Astrocyte (in vitro differentiated cells and primary cell): Measurements from ENCODE around the gene DRD2. TPM values are rescaled to one million over a fixed set of nuclear protein-coding genes. Genes with fewer than 3 reads are reported as not detected.

Experiments used
- DNase-seq: peaks from one replicate; pipeline ENCODE4 v3.0.0-alpha.2; 2010; ENCODE audit warnings: low read depth
- FAIRE-seq: peaks from 2 replicates; lab custom pipeline; 2011; peaks lifted over from hg19 to GRCh38; lab: Jason Lieb, UNC
- H2AFZ ChIP-seq: 2 replicates; pipeline ENCODE4 v1.6.0; 2012; ENCODE audit warnings: low read depth, low read length, inconsistent platforms
- H3K27ac ChIP-seq: 2 replicates; pipeline ENCODE4 v1.5.1; 2011; ENCODE audit warnings: low read depth, low read length, inconsistent platforms
- H3K27me3 ChIP-seq: 2 replicates; pipeline ENCODE4 v1.6.0; 2011; ENCODE audit warnings: low read length, inconsistent platforms; ENCODE audit not compliant: insufficient read depth
- H3K36me3 ChIP-seq: 2 replicates; pipeline ENCODE4 v1.5.1; 2011; ENCODE audit warnings: low read length, inconsistent platforms; ENCODE audit not compliant: insufficient read depth
- H3K4me1 ChIP-seq: 2 replicates; pipeline ENCODE4 v1.5.1; 2011; ENCODE audit warnings: low read length, inconsistent platforms; ENCODE audit not compliant: insufficient read depth
- H3K4me2 ChIP-seq: 2 replicates; pipeline ENCODE4 v1.6.0; 2012; ENCODE audit warnings: low read length, inconsistent platforms
- H3K4me3 ChIP-seq: 2 replicates; pipeline ENCODE4 v1.5.1; 2011; ENCODE audit warnings: low read depth, mild to moderate bottlenecking, low read length, inconsistent platforms; ENCODE audit not compliant: insufficient read depth
- H3K79me2 ChIP-seq: 2 replicates; pipeline ENCODE4 v1.6.0; 2012; ENCODE audit warnings: mild to moderate bottlenecking, low read length, inconsistent platforms; ENCODE audit not compliant: insufficient read depth
- H3K9ac ChIP-seq: 2 replicates; pipeline ENCODE4 v1.6.0; 2012; ENCODE audit warnings: mild to moderate bottlenecking, low read length, inconsistent platforms
- H3K9me3 ChIP-seq: 2 replicates; pipeline ENCODE4 v1.5.1; 2012; ENCODE audit warnings: low read depth, mild to moderate bottlenecking, low read length, inconsistent platforms; ENCODE audit not compliant: insufficient read depth
- H4K20me1 ChIP-seq: 2 replicates; pipeline ENCODE4 v1.6.0; 2012; ENCODE audit warnings: low read length, inconsistent platforms; ENCODE audit not compliant: insufficient read depth
- H3K27ac Mint-ChIP-seq: one replicate; pipeline ENCODE4 v1.8.0; 2021; ENCODE audit warnings: mild to moderate bottlenecking, mixed read lengths; ENCODE audit not compliant: unreplicated experiment
- H3K27me3 Mint-ChIP-seq: one replicate; pipeline ENCODE4 v1.8.0; 2021; ENCODE audit warnings: low read depth, mixed read lengths; ENCODE audit not compliant: unreplicated experiment
- H3K36me3 Mint-ChIP-seq: one replicate; pipeline ENCODE4 v1.8.0; 2021; ENCODE audit warnings: low read depth, mixed read lengths; ENCODE audit not compliant: unreplicated experiment
- H3K4me1 Mint-ChIP-seq: one replicate; pipeline ENCODE4 v1.8.0; 2021; ENCODE audit warnings: low read depth, mixed read lengths; ENCODE audit not compliant: unreplicated experiment
- H3K4me3 Mint-ChIP-seq: one replicate; pipeline ENCODE4 v1.8.0; 2021; ENCODE audit warnings: mild to moderate bottlenecking, moderate library complexity, mixed read lengths; ENCODE audit not compliant: unreplicated experiment
- H3K9me3 Mint-ChIP-seq: one replicate; pipeline ENCODE4 v1.8.0; 2021; ENCODE audit warnings: mild to moderate bottlenecking, mixed read lengths; ENCODE audit not compliant: unreplicated experiment
- CTCF ChIP-seq: IDR thresholded peaks from 2 replicates; pipeline ENCODE4 v1.5.1; 2011; ENCODE audit warnings: low read depth, mild to moderate bottlenecking, inconsistent platforms, low read length, moderate library complexity; ENCODE audit not compliant: insufficient read depth
- EZH2 ChIP-seq: IDR thresholded peaks from 2 replicates; pipeline ENCODE4 v1.6.1; 2012; ENCODE audit warnings: mild to moderate bottlenecking, low read length, inconsistent platforms; ENCODE audit not compliant: insufficient read depth
- total RNA-seq: library from RNA; stranded (reverse); gene quantifications from 2 replicates; pipeline ENCODE4 v1.2.1, GENCODE V29; 2021

DRD2 gene
- total RNA-seq, 1 donor from 2014 or later = not detected

- H3K27ac ChIP-seq = peak overlapping the region; percentile 74
- peaks cover 2% of the 10 kb centered on the region for H3K9me3 Mint-ChIP-seq
- peaks cover 21% of the 10 kb centered on the region for H3K27me3 Mint-ChIP-seq
- H3K4me1 Mint-ChIP-seq = peaks cover 3% of the 10 kb centered on the region
- H3K9me3 ChIP-seq = no peaks in the 10 kb centered on the region
- no peak for FAIRE-seq
- no peak overlapping the region for H3K27ac Mint-ChIP-seq
- peak overlapping the region; percentile 38 for H3K9ac ChIP-seq
- no peak overlapping the region for H3K4me3 ChIP-seq
- TF ChIP-seq EZH2 (no peak), CTCF (no peak)
- no peak for DNase-seq
- no peaks in the 10 kb centered on the region for H4K20me1 ChIP-seq
- H3K79me2 ChIP-seq = no peaks in the 10 kb centered on the region
- peak overlapping the region; percentile 11 for H2AFZ ChIP-seq
- no peaks in the 10 kb centered on the region for H3K27me3 ChIP-seq
- H3K4me2 ChIP-seq = no peak overlapping the region
- no peaks in the 10 kb centered on the region for H3K36me3 ChIP-seq
- H3K4me1 ChIP-seq = peaks cover 25% of the 10 kb centered on the region
- H3K36me3 Mint-ChIP-seq = no peaks in the 10 kb centered on the region
- H3K4me3 Mint-ChIP-seq = no peak overlapping the region
Measured at GRCh38 chr11:113506461-113506860, 31.3 kb upstream of the DRD2 start.

GRCh38 chr11:113505541-113506375, 30.6 kb upstream of the DRD2 start:
- H2AFZ ChIP-seq = peak overlapping the region; percentile 11
- no peaks in the 10 kb centered on the region for H3K36me3 Mint-ChIP-seq
- DNase-seq = peak; percentile 82
- peak overlapping the region; percentile 74 for H3K27ac ChIP-seq
- no peaks in the 10 kb centered on the region for H4K20me1 ChIP-seq
- H3K4me1 Mint-ChIP-seq = peaks cover 3% of the 10 kb centered on the region
- H3K4me2 ChIP-seq = peak overlapping the region; percentile 35
- no peak overlapping the region for H3K4me3 Mint-ChIP-seq
- no peak overlapping the region for H3K27ac Mint-ChIP-seq
- H3K27me3 ChIP-seq = no peaks in the 10 kb centered on the region
- peak overlapping the region; percentile 40 for H3K9ac ChIP-seq
- FAIRE-seq = no peak
- no peaks in the 10 kb centered on the region for H3K9me3 ChIP-seq
- H3K9me3 Mint-ChIP-seq = peaks cover 2% of the 10 kb centered on the region
- TF ChIP-seq CTCF (no peak), EZH2 (no peak)
- H3K36me3 ChIP-seq = no peaks in the 10 kb centered on the region
- H3K27me3 Mint-ChIP-seq = peaks cover 17% of the 10 kb centered on the region
- H3K4me3 ChIP-seq = no peak overlapping the region
- no peaks in the 10 kb centered on the region for H3K79me2 ChIP-seq
- peaks cover 25% of the 10 kb centered on the region for H3K4me1 ChIP-seq

- Mint-ChIP-seq H3K4me1 (peaks cover 3% of the 10 kb centered on the region), H3K27me3 (peaks cover 12% of the 10 kb centered on the region), H3K36me3 (no peaks in the 10 kb centered on the region), H3K9me3 (peaks cover 2% of the 10 kb centered on the region), H3K4me3 (no peak overlapping the region), H3K27ac (no peak overlapping the region)
- Histone ChIP-seq H4K20me1 (no peaks in the 10 kb centered on the region), H2AFZ (no peak overlapping the region), H3K27me3 (no peaks in the 10 kb centered on the region), H3K9me3 (no peaks in the 10 kb centered on the region), H3K4me3 (no peak overlapping the region), H3K4me1 (peaks cover 25% of the 10 kb centered on the region), H3K79me2 (no peaks in the 10 kb centered on the region), H3K27ac (peak overlapping the region; percentile 60), H3K9ac (peak overlapping the region; percentile 40), H3K36me3 (no peaks in the 10 kb centered on the region), H3K4me2 (no peak overlapping the region)
- no peak for TF ChIP-seq EZH2
- TF ChIP-seq CTCF = no peak
- DNase-seq (no peak), FAIRE-seq (no peak)
Measured at GRCh38 chr11:113505046-113505445, 29.8 kb upstream of the DRD2 start.
